ENCODE measurements around the gene ATP6V0E1. TPM values are rescaled to one million over a fixed set of nuclear protein-coding genes. Genes with fewer than 3 reads are reported as not detected.

The ATP6V0E1 gene
- total and polyA plus RNA-seq, 2 of the 4 experiments (the other 2 are of a cell fraction), result 258 to 277 TPM

DNA sequence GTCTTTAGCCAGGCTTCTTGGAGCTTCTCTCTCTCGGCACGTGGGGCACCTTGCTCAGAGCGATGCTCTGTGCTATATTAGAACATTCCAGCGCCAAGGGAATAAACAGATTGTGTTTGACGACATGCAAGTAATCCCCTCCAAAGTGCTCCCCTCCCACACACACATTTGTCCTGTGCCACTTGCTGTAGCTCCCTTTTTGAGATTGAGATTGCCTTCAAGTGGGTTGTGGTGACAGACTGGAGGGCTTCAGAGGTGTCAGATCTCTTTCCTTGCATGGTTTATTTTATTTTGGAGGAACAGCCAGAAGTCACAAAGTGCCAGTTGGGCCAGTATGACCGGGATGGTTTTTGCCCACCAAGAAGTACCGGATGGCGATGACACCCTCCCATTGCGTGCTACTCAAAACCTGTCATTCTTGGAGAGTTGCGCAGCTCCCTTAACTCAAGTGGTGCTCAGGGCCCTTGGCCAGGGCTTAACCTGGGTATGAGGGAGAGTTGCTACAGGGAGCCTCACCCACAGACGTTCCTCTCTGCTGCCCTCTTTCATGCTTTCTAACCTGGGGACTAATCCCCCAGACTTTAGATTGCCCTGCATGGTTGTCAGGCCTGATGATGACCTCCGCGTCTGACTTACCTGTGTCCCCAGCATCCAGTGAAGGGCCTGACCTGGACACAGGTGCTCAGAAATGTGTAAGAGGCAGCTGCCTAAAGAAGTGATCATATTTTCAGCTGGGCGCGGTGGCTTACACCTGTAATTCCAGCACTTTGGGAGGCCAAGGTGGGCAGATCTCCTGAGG lies 43.1 kb upstream of the ATP6V0E1 start:
- no peaks in the 10 kb centered on the region for H4K20me1 ChIP-seq (ENCODE audit: insufficient read depth, low read length)
- peak overlapping the region; percentile 44; the same call in 1 of the 3 replicates for H2BK15ac ChIP-seq (ENCODE audit: low read depth, low read length)
- no peak for TF ChIP-seq ELK1 (IDR thresholded peaks at IDR 0.05; ENCODE audit: borderline replicate concordance, low read depth, low read length)
- TF ChIP-seq MAZ (IDR thresholded peaks at IDR 0.05; ENCODE audit: borderline replicate concordance, low read depth, low read length), result no peak
- no peak for TF ChIP-seq CEBPB (IDR thresholded peaks at IDR 0.05; ENCODE audit: low read depth, low read length)
- no peak for TF ChIP-seq POLR2A (IDR thresholded peaks at IDR 0.05; ENCODE audit: low read depth, low read length)
- TF ChIP-seq CHD1 (IDR thresholded peaks at IDR 0.05; ENCODE audit: low read depth, low read length), result no peak
- no peak for TF ChIP-seq BHLHE40 (IDR thresholded peaks at IDR 0.05; ENCODE audit: low read depth, low read length)
- TF ChIP-seq RAD21 (IDR thresholded peaks at IDR 0.05; ENCODE audit: low read length), result no peak
- no peak for TF ChIP-seq SMC3 (IDR thresholded peaks at IDR 0.05; ENCODE audit: low read depth, low read length)
- TF ChIP-seq MAFK (IDR thresholded peaks at IDR 0.05; ENCODE audit: low read depth, low read length), result no peak
- TF ChIP-seq RCOR1 (IDR thresholded peaks at IDR 0.05; ENCODE audit: insufficient replicate concordance, low read length), result no peak
- TF ChIP-seq MXI1 (IDR thresholded peaks at IDR 0.05; ENCODE audit: borderline replicate concordance, low read depth, low read length), result no peak
- no peak for TF ChIP-seq CTCF (conservative IDR thresholded peaks at IDR 0.05; ENCODE audit: low read depth, low read length)
- H3K4me2 ChIP-seq (ENCODE audit: low read depth, low read length), result no peak overlapping the region
- no peak overlapping the region for H3K9ac ChIP-seq (ENCODE audit: low read depth, low read length)
- no peak overlapping the region for H4K5ac ChIP-seq (ENCODE audit: low read depth, low read length)
- H2BK20ac ChIP-seq (ENCODE audit: low read depth, low read length), result peak overlapping the region; percentile 69; the same call in 1 of the 2 replicates
- no peak overlapping the region for H3K18ac ChIP-seq (ENCODE audit: low read depth, low read length)
- H3K4me3 ChIP-seq (ENCODE audit: insufficient read depth, low read depth, low read length), result no peak overlapping the region
- in situ Hi-C loops (cut with MboI; ENCODE audit: low sequenced_read_pairs), result loop anchor here (10.0 kb wide), 1 partner anchor 466 kb away; no protein-coding TSS in a partner anchor
- POLR2A ChIA-PET (ENCODE audit: unreplicated experiment), result interaction anchor here (1.2 kb wide), 1 partner anchor 9 kb away, joined by 4 read pairs; no protein-coding TSS in a partner anchor
- no peak overlapping the region; the same call in 1 of the 2 replicates for H3K27ac ChIP-seq (ENCODE audit: insufficient read depth, low read length)
- no peaks in the 10 kb centered on the region for H3K27me3 ChIP-seq (ENCODE audit: control insufficient read depth, insufficient read depth, low read length)
- no peak overlapping the region for H2BK5ac ChIP-seq (ENCODE audit: low read depth, low read length, poor library complexity, severe bottlenecking)
- dilution Hi-C loops (cut with HindIII; ENCODE audit: low sequenced_read_pairs, unreplicated experiment), result no loop called here
- 0 out of 2 replicates have a peak overlapping the region, but pooled peaks have one; percentile 2 for H3K14ac ChIP-seq (replicated peaks; ENCODE audit: low read depth, low read length)
- H3K23ac ChIP-seq (ENCODE audit: low read depth, low read length), result peak overlapping the region; percentile 7; the same call in 1 of the 2 replicates
- DNase-seq, result no peak
- peak overlapping the region; percentile 68 for H2BK120ac ChIP-seq (ENCODE audit: low read depth, low read length)
- peak overlapping the region; percentile 9 to 35; a peak in 1 of 4 replicates for H4K8ac ChIP-seq (ENCODE audit: low read depth in 2 of 2, low read length in 2 of 2)
- peak overlapping the region; percentile 77 for H2AK5ac ChIP-seq (ENCODE audit: low read depth, low read length)
- H3K4ac ChIP-seq (ENCODE audit: low read depth, low read length), result peak overlapping the region; percentile 67
- peak overlapping the region; percentile 79 for H4K91ac ChIP-seq (ENCODE audit: insufficient read depth, low read depth, low read length)
- H3K56ac ChIP-seq (ENCODE audit: extremely low read depth, insufficient read depth, low read length), result no peak overlapping the region
- H3K4me1 ChIP-seq (ENCODE audit: control insufficient read depth, insufficient read depth, low read length), result peaks cover 15% of the 10 kb centered on the region
- BruUV-seq (replicated peaks), result no TSS peak
- no peak overlapping the region for H2AFZ ChIP-seq (replicated peaks; ENCODE audit: low read length, poor library complexity)
- H3K79me1 ChIP-seq (ENCODE audit: low read depth in 1 of 2, low read length in 2 of 2), result peaks cover 8 to 53% of the 10 kb centered on the region in 2 experiments; a peak in 3 of 4 replicates
- peaks cover 21% of the 10 kb centered on the region for H3K9me1 ChIP-seq (ENCODE audit: insufficient read depth, low read length)
- CTCF ChIA-PET, result interaction anchor here (0.7 to 1.1 kb wide), 2 partner anchors 169 to 354 kb away, joined by 3 to 4 read pairs; no protein-coding TSS in a partner anchor
- H2AK9ac ChIP-seq (replicated peaks; ENCODE audit: low read depth, low read length, poor library complexity), result no peak overlapping the region
- no peaks in the 10 kb centered on the region for H3K9me3 ChIP-seq (ENCODE audit: control insufficient read depth, insufficient read depth, low read length)
- intact Hi-C loops (cut with micrococcal nuclease), result loop anchor here (10.0 kb wide), 1 partner anchor 466 kb away; no protein-coding TSS in a partner anchor
- WGBS, 2 experiments (ENCODE audit: extremely low coverage in 2 of 2, insufficient read length in 1 of 2), result 92% methylated on average over 10 of the region's 15 CpGs; no CpG with 5 or more reads in 1 of the 2 experiments
- H3K36me3 ChIP-seq (ENCODE audit: control insufficient read depth, insufficient read depth, low read length), result peaks cover 37% of the 10 kb centered on the region
- ATAC-seq (ENCODE audit: low read depth), result no peak
